Measurements from ENCODE around the gene LCE5A.

GRCh38 chr1:152546704-152547103 lies 36.1 kb downstream of the LCE5A start:
- TF ChIP-seq CTCF (IDR thresholded peaks at IDR 0.05; ENCODE audit: low read depth, low read length) (no peak), POLR2A (IDR thresholded peaks at IDR 0.05; ENCODE audit: extremely low read depth, insufficient read length) (no peak), MAX (IDR thresholded peaks at IDR 0.05; ENCODE audit: low read depth, low read length) (no peak)

Measured in NB4 (cell line).